GM19438 (cell line): Measurements from ENCODE around the gene MVB12A.

Experiments
- ATAC-seq: cut with Tn5 transposase; IDR thresholded peaks from one replicate; pipeline ENCODE4 v1.9.1; 2021; ENCODE audit warnings: low read depth; ENCODE audit not compliant: unreplicated experiment

Gene MVB12A

DNA sequence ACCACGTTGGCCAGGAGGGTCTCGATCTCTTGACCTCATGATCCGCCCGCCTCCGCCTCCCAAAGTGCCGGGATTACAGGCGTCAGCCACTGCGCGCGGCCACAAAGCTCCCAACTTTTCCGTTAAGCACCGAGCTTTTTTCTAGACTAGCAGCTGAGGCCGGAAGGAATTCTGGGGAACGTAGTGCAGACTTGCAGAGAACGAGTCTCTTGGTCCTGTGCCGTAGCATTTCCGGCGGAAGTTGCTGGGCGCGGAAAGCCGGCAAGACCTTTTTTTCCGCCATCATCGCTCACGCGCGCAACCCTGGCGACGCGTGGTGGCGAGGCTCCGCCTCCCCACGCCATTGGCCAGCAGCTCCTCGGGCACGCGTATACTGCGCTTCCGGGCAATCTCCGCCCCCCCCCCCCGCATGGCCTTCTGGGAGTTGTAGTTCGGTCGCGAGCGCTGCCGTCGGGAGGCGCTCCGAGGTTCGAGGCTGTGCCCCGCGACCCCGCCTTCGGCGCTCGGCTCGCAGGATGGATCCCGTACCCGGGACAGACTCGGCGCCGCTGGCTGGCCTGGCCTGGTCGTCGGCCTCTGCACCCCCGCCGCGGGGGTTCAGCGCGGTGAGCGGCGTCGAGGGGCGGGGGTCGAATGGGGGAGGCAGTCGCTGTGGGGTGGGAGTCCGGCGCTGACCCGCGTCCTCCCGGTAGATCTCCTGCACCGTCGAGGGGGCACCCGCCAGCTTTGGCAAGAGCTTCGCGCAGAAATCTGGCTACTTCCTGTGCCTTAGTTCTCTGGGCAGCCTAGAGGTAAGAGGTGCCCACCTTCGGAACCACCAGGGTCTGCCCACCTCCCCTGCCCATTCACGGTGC, at the start of gene MVB12A:
Gene MVB12A (plus strand): TSS at position 427 of the 854 bp plus-strand sequence. CDS start 89 bp downstream, at position 516.
- peak; percentile 74 for ATAC-seq

DNA sequence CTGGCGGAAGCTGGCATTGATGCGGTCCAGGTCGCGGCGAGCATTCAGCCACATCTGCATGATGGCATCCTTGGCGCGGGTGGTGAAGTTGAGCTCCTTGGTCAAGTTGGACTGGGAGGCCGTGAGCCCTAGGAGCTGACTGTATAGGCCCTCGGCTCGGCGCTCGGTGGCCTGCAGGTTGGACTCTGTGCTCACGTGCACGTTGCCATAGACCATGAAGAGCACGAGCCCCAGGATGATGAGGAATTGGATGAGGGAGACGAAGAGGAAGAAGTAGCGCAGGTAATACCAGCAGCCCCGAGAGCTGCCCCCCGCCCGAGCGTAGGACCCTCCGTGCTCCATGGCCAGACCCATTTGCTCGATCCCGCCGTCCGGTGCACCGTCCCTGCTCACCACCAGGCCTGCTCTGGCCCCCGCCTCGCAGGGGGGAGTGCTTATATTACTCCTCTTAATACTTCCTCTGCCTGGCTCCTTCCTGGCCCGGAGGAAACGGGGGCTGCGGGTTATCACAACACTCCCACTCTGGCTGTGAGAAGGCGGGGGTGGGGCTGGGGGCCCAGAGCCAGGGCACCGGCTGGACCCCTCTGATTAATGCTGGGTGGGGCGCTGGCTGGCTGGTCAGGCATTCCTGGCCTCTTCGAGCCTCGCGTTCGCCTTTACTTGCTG, 42.8 kb upstream of the MVB12A start, which contains the start of gene PLVAP:
Gene PLVAP (minus strand): TSS at position 408 of the 666 bp plus-strand sequence. CDS start 54 bp downstream, at position 354.
- no peak for ATAC-seq

DNA sequence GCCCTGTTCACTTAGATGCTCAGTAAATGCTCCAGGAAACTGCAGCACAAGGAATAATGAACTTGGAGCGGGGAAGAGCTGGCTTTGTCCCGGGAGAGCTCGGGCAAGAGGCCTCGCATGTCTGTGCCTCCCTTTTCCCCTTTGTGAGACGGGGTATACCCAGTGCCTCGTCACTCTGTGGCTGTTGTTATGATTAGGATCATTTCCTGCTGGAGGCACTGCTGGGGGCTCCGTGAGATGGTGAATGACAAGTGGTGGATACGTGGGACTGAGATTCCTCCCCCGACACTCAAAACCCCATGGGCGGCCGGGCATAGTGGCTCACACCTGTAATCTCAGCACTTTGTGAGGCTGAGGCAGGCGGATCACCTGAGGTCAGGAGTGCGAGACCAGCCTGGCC, 41.6 kb upstream of the MVB12A start:
- ATAC-seq = no peak

- ATAC-seq = no peak
Measured at GRCh38 chr19:17379221-17379631, 40.6 kb upstream of the MVB12A start.

GRCh38 chr19:17380426-17381138, 39.3 kb upstream of the MVB12A start:
- no peak for ATAC-seq

DNA sequence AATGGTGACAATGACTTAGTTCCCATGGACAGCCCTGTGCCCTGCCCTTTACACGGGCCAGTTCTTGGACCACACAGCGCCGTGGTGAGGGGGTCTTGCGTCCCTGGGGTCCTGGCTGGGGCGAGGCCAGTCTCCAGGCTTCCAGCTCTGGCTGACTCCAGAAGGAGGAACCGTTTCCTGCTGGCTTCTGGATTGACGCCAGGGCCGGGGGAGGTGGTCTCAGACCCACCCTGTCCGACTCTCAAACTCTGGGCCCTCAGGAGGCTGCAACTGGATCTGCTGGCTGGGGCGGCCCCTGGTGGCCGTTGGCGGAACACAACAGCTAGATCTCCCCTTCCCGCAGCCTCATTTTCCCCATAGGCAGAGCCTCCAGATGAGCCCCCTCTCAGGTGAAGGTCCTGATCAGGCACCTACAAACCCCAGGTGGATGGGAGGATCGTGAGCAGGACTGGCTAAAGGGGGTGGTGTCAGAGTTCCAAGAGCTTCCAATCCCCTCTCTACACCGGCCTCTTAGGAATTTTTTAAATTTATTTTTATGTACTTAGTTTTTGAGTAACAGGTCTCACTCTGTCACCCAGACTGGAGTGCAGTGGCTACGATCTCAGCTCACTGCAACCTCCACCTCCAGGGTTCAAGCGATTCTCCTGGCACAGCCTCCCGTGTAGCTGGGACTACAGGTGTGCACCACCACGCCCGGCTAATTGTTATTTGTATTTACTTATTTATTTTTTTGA, 33.8 kb upstream of the MVB12A start:
- ATAC-seq = no peak

DNA sequence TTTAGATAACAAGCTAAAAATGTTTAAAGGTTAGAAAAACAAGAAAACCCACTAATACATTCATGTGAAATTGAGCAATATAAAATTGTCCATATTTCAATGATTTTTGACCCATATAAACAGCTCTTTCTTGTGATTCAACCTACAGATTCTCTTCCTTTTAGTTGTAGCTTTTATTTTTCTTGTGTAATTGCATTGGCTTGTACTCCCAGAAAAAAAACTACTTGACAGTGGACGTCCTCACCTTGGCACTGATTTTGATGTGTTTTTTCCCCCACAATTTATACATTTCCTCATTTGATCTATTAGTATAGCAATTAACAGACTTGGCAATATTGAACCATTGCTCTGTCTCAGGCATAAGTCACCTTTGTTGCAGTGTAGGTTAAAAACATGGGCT, 30.6 kb upstream of the MVB12A start:
- ATAC-seq = no peak

DNA sequence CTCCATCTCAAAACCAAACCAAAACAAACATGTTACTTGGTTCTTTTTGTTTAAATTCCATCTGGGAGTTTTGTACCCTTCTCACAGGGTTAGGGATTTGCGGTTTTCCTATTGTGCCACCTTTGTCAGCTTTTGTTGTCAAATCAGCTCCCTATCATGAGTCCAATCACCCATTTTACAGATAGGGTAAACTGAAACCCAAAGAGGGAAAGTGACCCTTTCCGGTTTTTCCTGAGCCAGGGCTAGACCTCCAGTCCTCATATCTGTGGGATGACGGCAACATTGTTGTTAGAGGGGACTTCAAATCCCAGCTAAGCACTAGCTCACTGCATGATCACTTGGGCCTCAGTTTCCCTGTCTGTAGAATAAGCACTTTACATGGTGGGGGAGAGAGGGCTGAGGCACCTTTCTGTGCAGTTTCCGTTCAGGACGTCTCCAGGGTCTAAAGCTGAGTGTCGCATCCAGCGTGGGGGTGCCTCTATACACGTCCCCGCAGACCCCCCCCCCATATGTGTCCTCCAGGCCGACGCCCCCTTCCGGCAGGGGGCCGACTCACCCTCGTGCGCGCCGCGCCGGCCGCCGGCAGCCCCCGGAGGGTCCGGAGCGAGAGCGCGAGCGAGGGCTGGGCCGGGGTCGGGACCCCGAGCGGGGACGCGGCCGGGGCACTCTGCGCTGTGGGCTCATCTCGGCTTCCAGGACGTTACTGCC, 29.7 kb upstream of the MVB12A start:
- no peak for ATAC-seq

- peak; percentile 85 for ATAC-seq
Measured at GRCh38 chr19:17390665-17391370, 29.0 kb upstream of the MVB12A start.

- ATAC-seq = no peak
Measured at GRCh38 chr19:17391371-17392151, 28.3 kb upstream of the MVB12A start.

GRCh38 chr19:17393002-17393401, 26.8 kb upstream of the MVB12A start:
- no peak for ATAC-seq

GRCh38 chr19:17393914-17394313, 25.9 kb upstream of the MVB12A start, which contains the start of gene CCDC194:
CCDC194 (minus strand) TSS chr19:17394196; CDS start chr19:17394158, 38 bp downstream.
- ATAC-seq = no peak

- ATAC-seq = no peak
Measured at GRCh38 chr19:17394891-17395415, 24.9 kb upstream of the MVB12A start.

DNA sequence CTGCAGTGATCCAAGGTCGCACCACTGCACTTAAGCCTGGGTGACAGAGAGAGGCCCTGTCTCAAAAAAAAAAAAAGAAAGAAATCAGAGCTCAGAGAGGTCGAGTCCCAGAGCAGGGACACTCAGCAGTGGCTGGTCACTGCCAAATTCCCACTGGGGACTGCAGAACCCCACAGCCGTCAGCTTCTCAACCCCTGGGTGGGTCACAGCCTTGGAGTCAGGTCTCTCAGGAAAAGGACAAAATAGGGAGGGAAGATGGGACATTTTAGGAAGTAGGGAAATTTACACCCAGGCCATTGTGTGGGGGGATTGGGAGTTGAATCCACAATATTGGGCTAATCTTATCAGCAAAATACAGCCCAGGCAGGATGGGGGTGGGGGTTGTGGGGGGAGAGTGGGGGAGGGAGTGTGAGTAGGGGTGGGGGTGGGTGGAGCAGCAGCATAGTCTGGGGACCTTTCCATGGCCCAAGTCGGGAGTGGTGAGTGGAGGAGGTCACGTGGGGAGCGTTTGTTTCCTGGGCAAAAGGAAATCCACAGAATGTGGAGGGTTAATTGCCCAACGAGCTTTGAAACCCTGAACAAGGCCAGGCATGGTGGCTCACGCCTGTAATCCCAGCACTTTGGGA, 20.8 kb upstream of the MVB12A start:
- ATAC-seq = no peak

GRCh38 chr19:17401628-17402027, 18.2 kb upstream of the MVB12A start:
- ATAC-seq = no peak

DNA sequence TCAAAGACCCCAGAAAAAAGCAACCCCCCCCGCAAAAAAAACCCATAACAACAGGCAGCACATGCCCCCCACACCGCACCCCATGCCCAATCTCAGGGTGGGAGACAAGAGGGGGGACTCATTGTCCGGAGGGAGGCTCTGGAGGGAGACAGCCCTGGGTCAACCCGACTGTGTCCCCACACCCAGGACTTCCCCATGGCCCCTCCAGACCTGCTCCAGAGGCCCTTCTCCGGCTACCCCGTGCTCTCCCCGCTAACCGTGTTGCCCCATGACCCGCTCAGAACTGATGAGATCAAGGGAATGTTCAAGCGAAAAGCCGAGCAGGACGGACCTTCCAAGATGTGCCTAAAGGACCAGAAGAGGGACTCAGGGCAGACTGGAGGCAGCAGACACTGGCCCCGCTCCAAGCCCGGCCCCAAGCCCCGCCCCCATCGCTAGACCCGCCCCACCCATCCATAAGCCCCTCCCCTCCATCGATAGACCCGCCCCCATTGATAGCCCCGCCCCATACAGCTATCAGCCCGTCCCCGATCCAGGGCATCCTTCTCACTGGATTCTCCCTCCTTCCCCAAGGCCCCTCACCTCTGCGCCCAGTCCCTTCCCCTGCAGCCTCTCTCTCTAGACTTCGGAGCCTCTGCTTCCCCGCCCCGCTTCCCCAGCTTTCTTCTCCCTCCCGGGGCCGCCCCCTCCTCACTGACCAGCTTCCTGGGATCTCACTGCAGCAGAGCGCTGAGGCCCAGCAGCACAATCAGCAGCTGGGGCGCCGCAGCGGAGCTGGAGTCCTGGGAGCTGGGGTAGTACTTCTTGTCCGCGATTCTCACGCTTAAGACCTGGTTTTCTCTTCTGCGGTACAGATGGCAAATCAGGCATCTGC, 16.6 kb upstream of the MVB12A start:
- ATAC-seq = no peak

DNA sequence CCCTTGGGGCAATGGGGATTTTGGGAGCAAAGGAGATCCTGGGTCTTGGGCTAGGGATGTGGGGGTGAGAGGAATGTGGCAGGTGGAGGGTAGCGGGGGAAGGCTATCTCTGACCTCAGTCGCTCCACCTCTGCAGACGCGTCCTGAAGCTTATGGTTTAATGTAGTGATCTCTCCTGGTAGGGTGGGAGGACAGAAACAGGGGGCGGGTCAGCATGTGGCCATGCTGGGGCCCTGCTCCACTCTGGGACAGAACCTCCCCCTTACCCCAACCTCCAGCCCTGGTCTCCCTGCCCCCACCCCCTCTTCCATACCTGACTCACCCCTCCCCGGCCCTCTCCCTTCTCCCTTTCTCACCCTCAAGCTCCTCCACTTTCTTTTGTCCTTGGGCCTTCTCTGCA, 15.8 kb upstream of the MVB12A start:
- no peak for ATAC-seq
